HFF-Myc (cell line): ENCODE measurements around the gene SPRY2.

ENCODE experiments used
- DNase-seq: peaks from one replicate; pipeline ENCODE4 v3.0.0-alpha.2; 2011; ENCODE audit warnings: low read depth; ENCODE audit errors: extremely low read depth
- H3K4me3 ChIP-seq: replicated peaks from 2 replicates; pipeline ENCODE4 v1.5.1; 2011; ENCODE audit warnings: low read depth, mild to moderate bottlenecking, control low read depth, low read length
- CTCF ChIP-seq: IDR thresholded peaks from 2 replicates; pipeline ENCODE4 v1.5.1; 2012; ENCODE audit warnings: mild to moderate bottlenecking, low read depth, low read length, control low read depth; ENCODE audit errors: missing control alignments

Gene SPRY2

GRCh38 chr13:80312967-80313366, 28.0 kb downstream of the SPRY2 start:
- H3K4me3 ChIP-seq, result no peak overlapping the region
- no peak for DNase-seq
- TF ChIP-seq CTCF, result no peak

- no peak for DNase-seq
- H3K4me3 ChIP-seq, result no peak overlapping the region
- TF ChIP-seq CTCF, result no peak
These were observed 28.8 kb downstream of the SPRY2 start for GRCh38 chr13:80312012-80312704.

GRCh38 chr13:80309926-80310325, 31.0 kb downstream of the SPRY2 start:
- TF ChIP-seq CTCF, result no peak
- no peak overlapping the region for H3K4me3 ChIP-seq
- DNase-seq, result no peak

GRCh38 chr13:80307401-80307987, 33.4 kb downstream of the SPRY2 start:
- DNase-seq, result no peak
- H3K4me3 ChIP-seq, result no peak overlapping the region
- no peak for TF ChIP-seq CTCF

GRCh38 chr13:80306337-80306972, 34.5 kb downstream of the SPRY2 start:
- no peak overlapping the region for H3K4me3 ChIP-seq
- no peak for TF ChIP-seq CTCF

GRCh38 chr13:80305737-80306136, 35.2 kb downstream of the SPRY2 start:
- no peak for DNase-seq
- H3K4me3 ChIP-seq, result no peak overlapping the region
- no peak for TF ChIP-seq CTCF

More at GRCh38 chr13:80306337-80306972, 34.5 kb downstream of the SPRY2 start:
- no peak for DNase-seq
